Hepatocyte (in vitro differentiated cells): ENCODE data around the gene NR2E3. TPM values are rescaled to one million over a fixed set of nuclear protein-coding genes. Genes with fewer than 3 reads are reported as not detected.

ENCODE experiments used
- DNase-seq: peaks from one replicate; pipeline ENCODE4 v3.0.0-alpha.2; 2016; ENCODE audit warnings: low spot score
- H2AFZ ChIP-seq: fragments of 200-600 bp; sonication (generic); 2 replicates; pipeline ENCODE4 v1.6.0; 2016; ENCODE audit warnings: antibody characterized with exemption, mild to moderate bottlenecking
- H3K27ac ChIP-seq: fragments of 200-600 bp; sonication (generic); 2 replicates; pipeline ENCODE4 v1.5.1; 2016; ENCODE audit warnings: mild to moderate bottlenecking
- H3K27me3 ChIP-seq: fragments of 200-600 bp; sonication (generic); 2 replicates; pipeline ENCODE4 v1.6.1; 2016
- H3K36me3 ChIP-seq: fragments of 200-600 bp; sonication (generic); replicated peaks from 2 replicates; pipeline ENCODE4 v1.5.1; 2016; ENCODE audit warnings: low read depth; ENCODE audit not compliant: insufficient read depth
- H3K4me1 ChIP-seq: fragments of 200-600 bp; sonication (generic); 2 replicates; pipeline ENCODE4 v1.5.1; 2016; ENCODE audit warnings: mild to moderate bottlenecking, moderate library complexity; ENCODE audit not compliant: insufficient read depth
- H3K4me2 ChIP-seq: fragments of 200-600 bp; sonication (generic); 2 replicates; pipeline ENCODE4 v1.6.0; 2016
- H3K4me3 ChIP-seq: fragments of 200-600 bp; sonication (generic); 2 replicates; pipeline ENCODE4 v1.5.1; 2016; ENCODE audit warnings: mild to moderate bottlenecking
- H3K79me2 ChIP-seq: fragments of 200-600 bp; sonication (generic); 2 replicates; pipeline ENCODE4 v1.6.0; 2017; ENCODE audit warnings: mild to moderate bottlenecking
- H3K9me2 ChIP-seq: fragments of 200-600 bp; sonication (generic); replicated peaks from 2 replicates; pipeline ENCODE4 v1.6.0; 2017; ENCODE audit warnings: mild to moderate bottlenecking; ENCODE audit not compliant: insufficient read depth
- H3K9me3 ChIP-seq: fragments of 200-600 bp; sonication (generic); 2 replicates; pipeline ENCODE4 v1.5.1; 2016; ENCODE audit warnings: low read depth, mild to moderate bottlenecking
- H4K20me1 ChIP-seq: fragments of 200-600 bp; sonication (generic); 2 replicates; pipeline ENCODE4 v1.6.0; 2016; ENCODE audit warnings: mild to moderate bottlenecking; ENCODE audit not compliant: insufficient read depth, poor library complexity, severe bottlenecking
- EZH2 ChIP-seq: fragments of 200-600 bp; sonication (generic); IDR thresholded peaks from 2 replicates; pipeline ENCODE4 v1.6.1; 2016; ENCODE audit warnings: antibody characterized with exemption, mild to moderate bottlenecking, borderline replicate concordance
- EZH2phosphoT487 ChIP-seq: fragments of 200-600 bp; sonication (generic); IDR thresholded peaks from one replicate; pipeline ENCODE4 v1.6.1; 2018; ENCODE audit warnings: antibody characterized with exemption, mild to moderate bottlenecking, low read depth, moderate library complexity; ENCODE audit not compliant: unreplicated experiment, severe bottlenecking
- WGBS: methylation state at CpG from one replicate; pipeline ENCODE4 v1.1.6; 2016; ENCODE audit warnings: low lambda C conversion rate; ENCODE audit errors: missing lambda C conversion rate; 5-methylcytosine and 5-hydroxymethylcytosine counted together
- polyA plus RNA-seq: library from polyadenylated mRNA; unstranded; fragments of >200 nt; fragmentation: Nextera tagmentation; extraction: Ambion mirVana; gene quantifications from 2 replicates; pipeline ENCODE4 v1.2.1, GENCODE V29; 2016
- total RNA-seq: library from RNA; depleted of rRNA; stranded (reverse); fragments of >200 nt; gene quantifications from 2 replicates; pipeline ENCODE4 v1.2.3, GENCODE V29; 2014
- TF ChIP-seq, protein P1 (sequence below): fragments of 200-600 bp; sonication (generic); IDR thresholded peaks from 2 replicates; pipeline ENCODE4 v1.5.1; 2016; ENCODE audit warnings: antibody characterized with exemption, mild to moderate bottlenecking; ENCODE audit not compliant: poor library complexity

Gene NR2E3
- total and polyA plus RNA-seq, 2 experiments from 2014 or later = 0.40 TPM; not detected in 1

DNA sequence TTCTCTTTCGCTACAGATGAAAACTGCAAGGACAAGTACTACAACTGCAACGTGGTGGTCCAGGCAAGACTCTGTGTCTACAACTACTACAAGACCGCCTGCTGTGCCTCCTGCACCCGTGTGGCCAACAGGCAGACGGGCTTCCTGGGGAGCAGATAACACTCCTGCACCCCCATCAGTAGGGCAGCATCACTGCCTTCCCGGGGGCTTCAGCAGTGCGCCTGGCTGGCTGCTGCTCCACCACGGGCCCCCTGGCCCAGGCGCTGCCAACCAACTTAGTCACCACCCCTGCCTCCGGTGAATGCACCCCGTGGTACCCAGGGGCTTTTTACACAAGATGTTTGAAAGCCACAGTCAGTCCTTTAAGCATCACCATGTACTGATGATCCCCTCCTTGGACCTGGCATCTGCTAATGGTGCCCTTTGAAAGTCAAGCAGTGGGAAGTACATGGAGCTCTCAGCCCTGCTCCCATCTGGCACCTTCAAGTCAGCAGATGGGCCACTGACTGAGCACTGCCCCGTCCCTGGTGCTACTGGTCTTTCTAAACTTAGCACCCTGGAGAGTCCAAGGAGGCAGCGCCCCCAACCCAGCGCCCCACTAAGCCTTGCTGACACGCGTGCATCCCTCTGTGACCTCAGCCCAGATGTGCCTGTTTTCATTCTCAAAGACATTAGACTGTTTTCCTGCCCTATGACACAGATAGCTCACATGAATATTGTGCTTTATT, 33.0 kb upstream of the NR2E3 start:
- Histone ChIP-seq H3K4me2 (no peak overlapping the region), H3K27ac (no peak overlapping the region), H3K79me2 (no peaks in the 10 kb centered on the region), H3K9me2 (no peaks in the 10 kb centered on the region), H3K9me3 (no peaks in the 10 kb centered on the region), H3K36me3 (no peaks in the 10 kb centered on the region), H3K27me3 (no peaks in the 10 kb centered on the region), H3K4me1 (no peaks in the 10 kb centered on the region), H2AFZ (no peak overlapping the region), H4K20me1 (no peaks in the 10 kb centered on the region), H3K4me3 (no peak overlapping the region)
- no peak for DNase-seq
- no peak for TF ChIP-seq EZH2phosphoT487
- no peak for TF ChIP-seq EZH2
- TF ChIP-seq, protein P1, sequence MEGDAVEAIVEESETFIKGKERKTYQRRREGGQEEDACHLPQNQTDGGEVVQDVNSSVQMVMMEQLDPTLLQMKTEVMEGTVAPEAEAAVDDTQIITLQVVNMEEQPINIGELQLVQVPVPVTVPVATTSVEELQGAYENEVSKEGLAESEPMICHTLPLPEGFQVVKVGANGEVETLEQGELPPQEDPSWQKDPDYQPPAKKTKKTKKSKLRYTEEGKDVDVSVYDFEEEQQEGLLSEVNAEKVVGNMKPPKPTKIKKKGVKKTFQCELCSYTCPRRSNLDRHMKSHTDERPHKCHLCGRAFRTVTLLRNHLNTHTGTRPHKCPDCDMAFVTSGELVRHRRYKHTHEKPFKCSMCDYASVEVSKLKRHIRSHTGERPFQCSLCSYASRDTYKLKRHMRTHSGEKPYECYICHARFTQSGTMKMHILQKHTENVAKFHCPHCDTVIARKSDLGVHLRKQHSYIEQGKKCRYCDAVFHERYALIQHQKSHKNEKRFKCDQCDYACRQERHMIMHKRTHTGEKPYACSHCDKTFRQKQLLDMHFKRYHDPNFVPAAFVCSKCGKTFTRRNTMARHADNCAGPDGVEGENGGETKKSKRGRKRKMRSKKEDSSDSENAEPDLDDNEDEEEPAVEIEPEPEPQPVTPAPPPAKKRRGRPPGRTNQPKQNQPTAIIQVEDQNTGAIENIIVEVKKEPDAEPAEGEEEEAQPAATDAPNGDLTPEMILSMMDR = no peak
- WGBS = 87% methylated on average over 16 of the region's 16 CpGs

- Histone ChIP-seq H3K4me3 (no peak overlapping the region), H3K9me3 (no peaks in the 10 kb centered on the region), H3K27me3 (no peaks in the 10 kb centered on the region), H3K4me1 (no peaks in the 10 kb centered on the region), H2AFZ (no peak overlapping the region), H3K4me2 (no peak overlapping the region), H3K36me3 (no peaks in the 10 kb centered on the region), H3K9me2 (no peaks in the 10 kb centered on the region), H3K27ac (no peak overlapping the region), H3K79me2 (no peaks in the 10 kb centered on the region), H4K20me1 (no peaks in the 10 kb centered on the region)
- TF ChIP-seq EZH2 (no peak), EZH2phosphoT487 (no peak)
- TF ChIP-seq, protein P1 = no peak
- DNase-seq = no peak
- 95% methylated on average over 6 of the region's 6 CpGs for WGBS
Observed at GRCh38 chr15:71779073-71779797, 31.1 kb upstream of the NR2E3 start.

GRCh38 chr15:71780115-71780976, 30.0 kb upstream of the NR2E3 start:
- H4K20me1 ChIP-seq = no peaks in the 10 kb centered on the region
- no peaks in the 10 kb centered on the region for H3K4me1 ChIP-seq
- H3K4me3 ChIP-seq = no peak overlapping the region
- H3K9me2 ChIP-seq = no peaks in the 10 kb centered on the region
- H3K79me2 ChIP-seq = no peaks in the 10 kb centered on the region
- no peaks in the 10 kb centered on the region for H3K9me3 ChIP-seq
- TF ChIP-seq, protein P1 = peak; percentile 81
- TF ChIP-seq EZH2phosphoT487 = no peak
- H3K27me3 ChIP-seq = no peaks in the 10 kb centered on the region
- H3K36me3 ChIP-seq = no peaks in the 10 kb centered on the region
- no peak overlapping the region for H3K27ac ChIP-seq
- 35% methylated on average over 13 of the region's 13 CpGs for WGBS
- DNase-seq = peak; percentile 71
- no peak overlapping the region for H3K4me2 ChIP-seq
- H2AFZ ChIP-seq = no peak overlapping the region
